WTC11 (cell line): Measurements from ENCODE around the gene CLEC17A. TPM values are rescaled to one million over a fixed set of nuclear protein-coding genes. Genes with fewer than 3 reads are reported as not detected.

Source experiments
- ARID4B ChIP-seq: sonication (generic); formaldehyde crosslinking; IDR thresholded peaks from 2 replicates; pipeline ENCODE4 v1.8.0; 2023; ENCODE audit warnings: missing genetic modification reagents, mild to moderate bottlenecking, borderline replicate concordance
- ATF1 ChIP-seq: sonication (generic); formaldehyde crosslinking; IDR thresholded peaks from 2 replicates; pipeline ENCODE4 v1.8.1; 2023; ENCODE audit warnings: mild to moderate bottlenecking, moderate library complexity, missing genetic modification reagents
- ATF2 ChIP-seq: sonication (generic); formaldehyde crosslinking; IDR thresholded peaks from 2 replicates; pipeline ENCODE4 v1.8.1; 2022; ENCODE audit warnings: low read depth, missing genetic modification reagents, borderline replicate concordance
- ATF3 ChIP-seq: sonication (generic); formaldehyde crosslinking; conservative IDR thresholded peaks from 2 replicates; pipeline ENCODE4 v1.8.1; 2022; ENCODE audit warnings: mild to moderate bottlenecking, missing genetic modification reagents
- E2F4 ChIP-seq: sonication (generic); formaldehyde crosslinking; IDR thresholded peaks from 2 replicates; pipeline ENCODE4 v1.8.1; 2022; ENCODE audit warnings: low read depth, mild to moderate bottlenecking, moderate library complexity, missing genetic modification reagents, borderline replicate concordance
- E2F5 ChIP-seq: sonication (generic); formaldehyde crosslinking; IDR thresholded peaks from 2 replicates; pipeline ENCODE4 v1.8.1; 2022; ENCODE audit warnings: mild to moderate bottlenecking, moderate library complexity, missing genetic modification reagents
- ETV6 ChIP-seq: sonication (generic); formaldehyde crosslinking; IDR thresholded peaks from 2 replicates; pipeline ENCODE4 v1.8.1; 2022; ENCODE audit warnings: mild to moderate bottlenecking, missing genetic modification reagents
- FOXK1 ChIP-seq: sonication (generic); formaldehyde crosslinking; IDR thresholded peaks from 2 replicates; pipeline ENCODE4 v1.8.0; 2022; ENCODE audit warnings: mild to moderate bottlenecking, moderate library complexity, missing genetic modification reagents
- JAZF1 ChIP-seq: fragments of 250-450 bp; sonication (Bioruptor Pico); IDR thresholded peaks from 2 replicates; pipeline ENCODE4 v1.9.0; 2021; ENCODE audit warnings: moderate library complexity, mild to moderate bottlenecking, inconsistent platforms
- JUN ChIP-seq: sonication (generic); formaldehyde crosslinking; IDR thresholded peaks from 2 replicates; pipeline ENCODE4 v1.8.0; 2023; ENCODE audit warnings: mild to moderate bottlenecking, missing genetic modification reagents
- MLX ChIP-seq: sonication (generic); formaldehyde crosslinking; IDR thresholded peaks from 2 replicates; pipeline ENCODE4 v1.8.1; 2023; ENCODE audit warnings: mild to moderate bottlenecking, missing genetic modification reagents, moderate library complexity
- MXD4 ChIP-seq: fragments of 250-450 bp; sonication (Bioruptor Pico); IDR thresholded peaks from 2 replicates; pipeline ENCODE4 v1.8.0; 2021; ENCODE audit warnings: mild to moderate bottlenecking, moderate library complexity, borderline replicate concordance
- NFATC4 ChIP-seq: fragments of 250-450 bp; sonication (Bioruptor Pico); IDR thresholded peaks from 2 replicates; pipeline ENCODE4 v1.9.0; 2021; ENCODE audit warnings: mild to moderate bottlenecking
- SMAD4 ChIP-seq: sonication (generic); formaldehyde crosslinking; IDR thresholded peaks from 2 replicates; pipeline ENCODE4 v1.8.0; 2022; ENCODE audit warnings: mild to moderate bottlenecking, missing genetic modification reagents
- SOX15 ChIP-seq: fragments of 250-450 bp; sonication (Bioruptor Pico); IDR thresholded peaks from 2 replicates; pipeline ENCODE4 v1.9.0; 2021; ENCODE audit warnings: mild to moderate bottlenecking
- STAT6 ChIP-seq: sonication (generic); formaldehyde crosslinking; conservative IDR thresholded peaks from 2 replicates; pipeline ENCODE4 v1.8.1; 2023; ENCODE audit warnings: mild to moderate bottlenecking, low read depth, missing genetic modification reagents, moderate library complexity
- ZBTB21 ChIP-seq: sonication (generic); formaldehyde crosslinking; IDR thresholded peaks from 2 replicates; pipeline ENCODE4 v1.8.1; 2023; ENCODE audit warnings: mild to moderate bottlenecking, missing genetic modification reagents, borderline replicate concordance
- ZNF121 ChIP-seq: sonication (generic); formaldehyde crosslinking; IDR thresholded peaks from 2 replicates; pipeline ENCODE4 v1.8.0; 2023; ENCODE audit warnings: missing genetic modification reagents
- ZNF281 ChIP-seq: sonication (generic); formaldehyde crosslinking; IDR thresholded peaks from 2 replicates; pipeline ENCODE4 v1.8.0; 2023; ENCODE audit warnings: mild to moderate bottlenecking, missing genetic modification reagents
- ZNF671 ChIP-seq: fragments of 250-450 bp; sonication (Bioruptor Pico); IDR thresholded peaks from 2 replicates; pipeline ENCODE4 v1.8.0; 2021; ENCODE audit warnings: mild to moderate bottlenecking
- total RNA-seq: library from RNA; stranded (reverse); gene quantifications from 3 replicates; pipeline ENCODE4 v1.2.3, GENCODE V29; 2021
- TF ChIP-seq, protein P1 (sequence below): sonication (generic); formaldehyde crosslinking; IDR thresholded peaks from 2 replicates; pipeline ENCODE4 v1.8.1; 2022; ENCODE audit warnings: mild to moderate bottlenecking, missing genetic modification reagents, moderate library complexity, borderline replicate concordance

The CLEC17A gene
- total RNA-seq, 1 experiment from 2014 or later: not detected

DNA sequence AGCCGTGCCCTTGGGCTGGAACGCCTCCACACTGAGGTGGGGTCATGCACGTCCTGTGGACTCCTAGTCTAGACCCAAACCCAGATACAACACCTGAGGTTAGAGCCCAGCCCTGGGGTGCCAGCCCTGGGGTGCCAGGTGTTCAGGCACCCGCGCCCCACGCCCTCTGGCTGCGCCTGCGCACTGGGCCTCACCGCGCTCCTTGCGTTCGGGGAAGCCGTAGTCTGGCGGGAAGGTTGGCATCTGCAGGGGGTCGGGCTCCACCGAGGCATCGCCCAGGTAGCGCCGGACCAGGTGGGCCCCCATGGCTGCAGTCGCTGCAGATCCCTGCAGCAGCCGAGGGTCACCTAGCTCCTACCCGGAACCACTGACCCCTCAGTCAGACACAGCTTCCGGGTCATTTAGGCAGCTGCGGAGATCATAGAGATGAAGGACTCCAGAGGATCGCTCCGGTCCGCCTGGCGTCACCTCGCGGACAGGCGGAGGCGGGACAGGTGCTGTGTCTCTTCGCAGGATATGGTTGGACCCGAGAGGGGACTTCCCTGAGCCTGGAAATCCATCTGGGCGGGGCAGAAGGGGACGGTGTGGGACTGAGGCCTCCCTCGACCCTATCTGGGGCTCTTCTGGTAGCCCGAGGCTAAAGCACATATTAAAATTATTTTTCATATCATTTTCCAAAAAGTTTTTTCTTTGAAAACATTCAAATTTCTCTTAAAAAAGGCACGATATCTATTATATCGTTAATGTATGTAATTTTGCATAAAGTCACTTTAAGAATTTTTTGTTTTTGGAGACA lies 11.0 kb upstream of the CLEC17A start, which contains the start of gene NDUFB7 (continued):
- TF ChIP-seq ZNF281 (CRISPR knock-in tag) (no peak), SMAD4 (CRISPR knock-in tag) (no peak), FOXK1 (peak; percentile 70), JUN (CRISPR knock-in tag) (peak; percentile 88; the same call in 1 of the 2 replicates), E2F5 (CRISPR knock-in tag) (0 out of 2 replicates have a peak, but pooled peaks have one; percentile 53), SOX15 (CRISPR knock-in tag) (no peak), ZNF121 (CRISPR knock-in tag) (0 out of 2 replicates have a peak, but pooled peaks have one; percentile 6), ETV6 (peak; percentile 57), ATF2 (no peak), ATF1 (CRISPR knock-in tag) (no peak), E2F4 (no peak), NFATC4 (CRISPR knock-in tag) (no peak), MLX (CRISPR knock-in tag) (no peak), ATF3 (CRISPR knock-in tag) (no peak), MXD4 (no peak), ARID4B (CRISPR knock-in tag) (peak; percentile 64; the same call in 1 of the 2 replicates), ZNF671 (CRISPR knock-in tag) (no peak), STAT6 (CRISPR knock-in tag) (no peak), JAZF1 (no peak), ZBTB21 (CRISPR knock-in tag) (no peak)
- TF ChIP-seq, protein P1, sequence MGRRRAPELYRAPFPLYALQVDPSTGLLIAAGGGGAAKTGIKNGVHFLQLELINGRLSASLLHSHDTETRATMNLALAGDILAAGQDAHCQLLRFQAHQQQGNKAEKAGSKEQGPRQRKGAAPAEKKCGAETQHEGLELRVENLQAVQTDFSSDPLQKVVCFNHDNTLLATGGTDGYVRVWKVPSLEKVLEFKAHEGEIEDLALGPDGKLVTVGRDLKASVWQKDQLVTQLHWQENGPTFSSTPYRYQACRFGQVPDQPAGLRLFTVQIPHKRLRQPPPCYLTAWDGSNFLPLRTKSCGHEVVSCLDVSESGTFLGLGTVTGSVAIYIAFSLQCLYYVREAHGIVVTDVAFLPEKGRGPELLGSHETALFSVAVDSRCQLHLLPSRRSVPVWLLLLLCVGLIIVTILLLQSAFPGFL (CRISPR knock-in tag): no peak
